ENCODE data around the gene TMEM259.

- no peak for TF ChIP-seq CTCF (IDR thresholded peaks at IDR 0.05)
- no peak for TF ChIP-seq POLR2A (IDR thresholded peaks at IDR 0.05)
- no peak for TF ChIP-seq EP300 (IDR thresholded peaks at IDR 0.05)
- TF ChIP-seq POLR2AphosphoS5 (IDR thresholded peaks at IDR 0.05), result no peak
Measured at GRCh38 chr19:1038978-1039645, 18.2 kb upstream of the TMEM259 start.
